H1 (cell line): ENCODE measurements around the gene TGIF1. TPM values are rescaled to one million over a fixed set of nuclear protein-coding genes. Genes with fewer than 3 reads are reported as not detected.

Experiments
- CTCF ChIA-PET: fragments of 300-600 bp; sonication (Branson Sonifier 250); formaldehyde crosslinking; loops from one replicate; lab custom pipeline; 2021; ENCODE audit not compliant: partially characterized antibody; lab: Charles Lee
- POLR2A ChIA-PET: fragments of 300-600 bp; sonication (Branson Sonifier 250); formaldehyde crosslinking; loops from one replicate; lab custom pipeline; 2021; ENCODE audit warnings: inconsistent platforms; ENCODE audit not compliant: partially characterized antibody; lab: Charles Lee
- DNase-seq, 2 experiments: peaks; one replicate each; pipeline versions ENCODE4 v3.0.0 to v3.0.0-alpha.2; 2010 to 2022; ENCODE audit warnings: low spot score in 2 of 2, low read depth in 1 of 2, mixed read lengths in 1 of 2
- FAIRE-seq: peaks from 2 replicates; lab custom pipeline; 2011; peaks lifted over from hg19 to GRCh38; lab: Jason Lieb, UNC
- H2AFZ ChIP-seq: 2 replicates; pipeline ENCODE4 v1.8.1; 2012; ENCODE audit warnings: low read length, inconsistent platforms
- H2AK5ac ChIP-seq: 2 replicates; pipeline ENCODE4 v1.6.1; 2013; ENCODE audit warnings: low read depth, low read length
- H2BK120ac ChIP-seq: replicated peaks from 2 replicates; pipeline ENCODE3; 2013; ENCODE audit warnings: low read depth, low read length, inconsistent platforms
- H2BK12ac ChIP-seq: 2 replicates; pipeline ENCODE4 v1.6.1; 2013; ENCODE audit warnings: low read depth, low read length
- H2BK15ac ChIP-seq: 2 replicates; pipeline ENCODE4 v1.6.1; 2013; ENCODE audit warnings: low read length
- H2BK20ac ChIP-seq: 2 replicates; pipeline ENCODE4 v1.6.1; 2013; ENCODE audit warnings: low read length
- H2BK5ac ChIP-seq: 2 replicates; pipeline ENCODE4 v1.6.1; 2013; ENCODE audit warnings: low read depth, low read length
- H3K14ac ChIP-seq: 2 replicates; pipeline ENCODE4 v1.6.1; 2013; ENCODE audit warnings: inconsistent platforms; ENCODE audit not compliant: insufficient read length
- H3K18ac ChIP-seq: 2 replicates; pipeline ENCODE4 v1.6.1; 2013; ENCODE audit warnings: low read length; ENCODE audit errors: extremely low read depth
- H3K23ac ChIP-seq: 2 replicates; pipeline ENCODE4 v1.6.1; 2013; ENCODE audit warnings: inconsistent platforms; ENCODE audit not compliant: insufficient read length
- H3K23me2 ChIP-seq: 2 replicates; pipeline ENCODE4 v1.6.1; 2013; ENCODE audit warnings: low read depth, low read length
- H3K27ac ChIP-seq: 2 replicates; pipeline ENCODE4 v1.6.1; 2011; ENCODE audit warnings: low read depth, low read length, inconsistent platforms
- H3K27me3 ChIP-seq, 4 experiments: replicated peaks in 1 of 4; 1 replicate in 1 of 4; 2 replicates in 3 of 4; pipeline versions ENCODE4 v1.6.1 to v1.8.1; 2011 to 2013; ENCODE audit warnings: low read length in 3 of 4, mild to moderate bottlenecking in 3 of 4, inconsistent platforms in 2 of 4, mixed read lengths in 2 of 4, moderate library complexity in 1 of 4; ENCODE audit not compliant: control insufficient read depth in 3 of 4, insufficient read depth in 3 of 4; ENCODE audit errors: extremely low read depth in 1 of 4
- H3K36me3 ChIP-seq, 4 experiments: 2 replicates each; pipeline versions ENCODE4 v1.6.1 to v1.8.1; 2011 to 2013; ENCODE audit warnings: mild to moderate bottlenecking in 4 of 4, low read length in 3 of 4, moderate library complexity in 2 of 4, control low read depth in 1 of 4, inconsistent platforms in 1 of 4; ENCODE audit not compliant: insufficient read depth in 4 of 4, control insufficient read depth in 2 of 4
- H3K4ac ChIP-seq: replicated peaks from 2 replicates; pipeline ENCODE3; 2013; ENCODE audit warnings: low read length, low read depth, mixed read lengths, inconsistent platforms; ENCODE audit not compliant: insufficient read length
- H3K4me1 ChIP-seq, 4 experiments: replicated peaks in 1 of 4; 1 replicate in 1 of 4; 2 replicates in 3 of 4; pipeline versions ENCODE4 v1.6.1 to v1.8.1; 2011 to 2013; ENCODE audit warnings: low read length in 3 of 4, inconsistent platforms in 2 of 4, mixed read lengths in 1 of 4; ENCODE audit not compliant: insufficient read depth in 4 of 4, control insufficient read depth in 3 of 4
- H3K4me2 ChIP-seq, 2 experiments: 2 replicates each; pipeline versions ENCODE4 v1.6.1 to v1.8.1; 2011 to 2013; ENCODE audit warnings: low read depth in 2 of 2, low read length in 2 of 2, control low read depth in 1 of 2, inconsistent platforms in 1 of 2, mild to moderate bottlenecking in 1 of 2; ENCODE audit not compliant: insufficient read depth in 1 of 2
- H3K4me3 ChIP-seq, 4 experiments: fragments of 200-600, 300-600 bp in 1 of 4; sonication (generic), shearing (Covaris generic), sonication (Bioruptor Twin) in 1 of 4; 2 replicates each; pipeline versions ENCODE4 v1.5.1 to v1.8.1; 2011 to 2016; ENCODE audit warnings: low read length in 4 of 4, low read depth in 3 of 4, control low read depth in 2 of 4, inconsistent platforms in 2 of 4, mild to moderate bottlenecking in 2 of 4, mixed read lengths in 1 of 4, moderate library complexity in 1 of 4; ENCODE audit not compliant: insufficient read depth in 2 of 4; ENCODE audit errors: extremely low read depth in 1 of 4
- H3K56ac ChIP-seq: replicated peaks from 2 replicates; pipeline ENCODE3; 2013; ENCODE audit warnings: low read depth, mild to moderate bottlenecking, mixed read lengths, low read length, inconsistent platforms; ENCODE audit not compliant: insufficient read length
- H3K79me1 ChIP-seq: 2 replicates; pipeline ENCODE4 v1.6.1; 2013; ENCODE audit warnings: low read depth, low read length, control low read depth
- H3K79me2 ChIP-seq, 2 experiments: 2 replicates each; pipeline versions ENCODE4 v1.6.1 to v1.8.1; 2012 to 2013; ENCODE audit warnings: low read length in 2 of 2, mild to moderate bottlenecking in 2 of 2, inconsistent platforms in 1 of 2; ENCODE audit not compliant: insufficient read depth in 2 of 2, control insufficient read depth in 1 of 2
- H3K9ac ChIP-seq, 4 experiments: replicated peaks in 1 of 4; 1 replicate in 1 of 4; 2 replicates in 3 of 4; pipeline versions ENCODE4 v1.6.1 to v1.8.1; 2011 to 2013; ENCODE audit warnings: low read depth in 3 of 4, low read length in 3 of 4, control low read depth in 2 of 4, mild to moderate bottlenecking in 2 of 4, moderate library complexity in 2 of 4, inconsistent platforms in 1 of 4; ENCODE audit errors: extremely low read depth in 1 of 4
- H3K9me3 ChIP-seq, 2 experiments: 2 replicates each; pipeline versions ENCODE4 v1.6.1 to v1.8.1; 2012 to 2013; ENCODE audit warnings: mild to moderate bottlenecking in 2 of 2, moderate library complexity in 2 of 2, control low read depth in 1 of 2, inconsistent platforms in 1 of 2, low read depth in 1 of 2, low read length in 1 of 2, mixed read lengths in 1 of 2; ENCODE audit not compliant: insufficient read depth in 2 of 2
- H4K20me1 ChIP-seq, 2 experiments: replicated peaks in 1 of 2; 2 replicates each; pipeline versions ENCODE3 to v1.8.1; 2011 to 2013; ENCODE audit warnings: inconsistent platforms in 2 of 2, low read length in 2 of 2, mild to moderate bottlenecking in 1 of 2; ENCODE audit not compliant: insufficient read depth in 2 of 2, control insufficient read depth in 1 of 2
- H4K5ac ChIP-seq: 2 replicates; pipeline ENCODE4 v1.6.1; 2013; ENCODE audit warnings: low read length, low read depth, mixed read lengths, inconsistent platforms; ENCODE audit not compliant: insufficient read length
- H4K8ac ChIP-seq: 2 replicates; pipeline ENCODE4 v1.8.0; 2013; ENCODE audit warnings: mild to moderate bottlenecking, moderate library complexity, low read length, inconsistent platforms; ENCODE audit not compliant: insufficient read depth; ENCODE audit errors: extremely low read depth
- H4K91ac ChIP-seq: replicated peaks from 2 replicates; pipeline ENCODE3; 2013; ENCODE audit warnings: low read length, mixed read lengths, inconsistent platforms; ENCODE audit not compliant: insufficient read length
- JUN ChIP-seq: IDR thresholded peaks from 2 replicates; pipeline ENCODE4 v1.6.1; 2011; ENCODE audit warnings: low read depth, mild to moderate bottlenecking, improper control_type of control experiment, low read length
- MAX ChIP-seq: IDR thresholded peaks from 2 replicates; pipeline ENCODE4 v1.6.1; 2012; ENCODE audit warnings: inconsistent platforms
- PHF8 ChIP-seq: fragments of 200-600 bp; sonication (generic); conservative IDR thresholded peaks from 2 replicates; pipeline ENCODE4 v1.7.1; 2012; ENCODE audit warnings: low read depth, mild to moderate bottlenecking, inconsistent platforms, low read length, moderate library complexity
- POLR2AphosphoS5 ChIP-seq: IDR thresholded peaks from 2 replicates; pipeline ENCODE4 v1.6.1; 2011; ENCODE audit warnings: low read depth, low read length
- SAP30 ChIP-seq: fragments of 300-600 bp; sonication (generic); IDR thresholded peaks from 2 replicates; pipeline ENCODE4 v1.7.1; 2012; ENCODE audit warnings: low read length, moderate library complexity, mild to moderate bottlenecking, inconsistent platforms; ENCODE audit not compliant: insufficient read depth, insufficient replicate concordance
- TBP ChIP-seq: IDR thresholded peaks from 2 replicates; pipeline ENCODE4 v1.6.1; 2011; ENCODE audit warnings: low read depth, low read length, improper control_type of control experiment
- WGBS, 2 experiments: shearing (Covaris generic) in 1 of 2; methylation state at CpG; one replicate each; pipeline versions ENCODE4 v1.1.6 to v1.1.7; 2013 to 2015; ENCODE audit warnings: low lambda C conversion rate in 2 of 2, mixed read lengths in 2 of 2, inconsistent platforms in 1 of 2, low coverage in 1 of 2, missing lambda C conversion rate in 1 of 2; ENCODE audit not compliant: insufficient replicate concordance in 2 of 2, insufficient coverage in 1 of 2, insufficient read length in 1 of 2; ENCODE audit errors: extremely low coverage in 1 of 2, missing lambda C conversion rate in 1 of 2; 5-methylcytosine and 5-hydroxymethylcytosine counted together
- long read RNA-seq, 2 experiments: library from RNA in 1 of 2; library from capped mRNA in 1 of 2; stranded (forward); transcript quantifications; one replicate each; pipeline ENCODE4 v2.0.0, GENCODE V29; 2021; ENCODE audit warnings: inconsistent platforms in 1 of 2
- polyA minus RNA-seq, 3 experiments: library from RNA; depleted of rRNA, polyadenylated mRNA; stranded (reverse); fragments of >200 nt; gene quantifications; 1 replicate in 2 of 3; 2 replicates in 1 of 3; pipeline ENCODE4 v1.2.3, GENCODE V29; 2011
- polyA plus RNA-seq, 7 experiments: library from polyadenylated mRNA; depleted of rRNA in 3 of 7; stranded (reverse) in 5 of 7; unstranded in 2 of 7; fragments of >200 nt in 5 of 7; fragments of 200-250 nt in 2 of 7; gene quantifications; 1 replicate in 5 of 7; 2 replicates in 1 of 7; 4 replicates in 1 of 7; pipeline versions ENCODE4 v1.2.1 to v1.2.3, GENCODE V29; 2011 to 2013; ENCODE audit warnings: missing spikeins in 2 of 7, mixed read lengths in 2 of 7
- total RNA-seq: library from RNA; stranded (reverse); fragmentation: NEBNext Ultra II Directional; extraction: Animal tissue kit (Norgen Biotek cat#: 25700); gene quantifications from 2 replicates; pipeline ENCODE4 v1.2.1, GENCODE V29; 2021

TGIF1 gene
- total RNA-seq (259 and 262 TPM in 2 replicates), polyA plus RNA-seq (2011; rRNA removed) (256 and 288 TPM in 2 replicates), polyA minus RNA-seq (2011; rRNA and poly(A)+ RNA removed) (288 and 445 TPM in 2 replicates)
- 274 TPM for polyA plus RNA-seq (2011; cell fraction: cytosol; rRNA removed)
- 280 TPM for polyA plus RNA-seq (2011; cell fraction: nucleus; rRNA removed)
- 212 to 243 TPM (median 229 TPM) in 4 replicates for polyA plus RNA-seq (2012, experiment 1 of 2)
- 150 TPM for polyA plus RNA-seq (2012, experiment 2 of 2)
- 190 TPM for polyA plus RNA-seq (2013, experiment 1 of 2)
- polyA plus RNA-seq (2013, experiment 2 of 2) = 187 TPM
- polyA minus RNA-seq (2011; cell fraction: cytosol; rRNA and poly(A)+ RNA removed) = 110 TPM
- polyA minus RNA-seq (2011; cell fraction: nucleus; rRNA and poly(A)+ RNA removed) = 155 TPM
- long read RNA-seq, experiment 1, transcript TGIF1-202 (3 exons, 2,076 nt) = major isoform, 66 of 121 reads
- long read RNA-seq, experiment 1, transcript TGIF1-208 (2 exons, 2,214 nt) = minor isoform, 13 of 121 reads
- long read RNA-seq, experiment 1, transcript TGIF1-201 (3 exons, 1,980 nt) = minor isoform, 7 of 121 reads
- long read RNA-seq, experiment 1, partial matches to known transcripts = 25 of 121 reads
- long read RNA-seq, experiment 1, other reads (novel, unspliced or antisense) = 3 of 121 reads
- long read RNA-seq, experiment 2, transcript TGIF1-223 (3 exons, 3,030 nt) = minor isoform, 5 of 119 reads
- long read RNA-seq, experiment 2, transcript TGIF1-219 (3 exons, 990 nt) = minor isoform, 11 of 119 reads
- long read RNA-seq, experiment 2, transcript TGIF1-202 (3 exons, 2,076 nt) = major isoform, 89 of 119 reads
- long read RNA-seq, experiment 2, partial matches to known transcripts = 2 of 119 reads
- long read RNA-seq, experiment 2, other reads (novel, unspliced or antisense) = 7 of 119 reads

GRCh38 chr18:3450012-3450798 lies at the start of gene TGIF1:
Gene TGIF1 (plus strand): TSS chr18:3450172. CDS start chr18:3450490, 318 bp downstream.
- H3K9ac ChIP-seq = peak within 1 kb of the TSS; percentile 77 to 87 (median 84)
- peak; percentile 65; the same call in 1 of the 2 replicates for TF ChIP-seq TBP
- peak; percentile 49 for TF ChIP-seq PHF8
- TF ChIP-seq MAX = peak; percentile 40
- peak; percentile 92 for TF ChIP-seq SAP30
- peak; percentile 58; the same call in 1 of the 2 replicates for TF ChIP-seq POLR2AphosphoS5
- TF ChIP-seq JUN = no peak

More at GRCh38 chr18:3450012-3450798, at the start of gene TGIF1:
- Histone ChIP-seq H3K4me1 (peaks cover 5 to 14% (median 7%) of the 10 kb centered on the region in 4 experiments; a peak in 6 of 7 replicates), H3K9me3 (no peaks in the 10 kb centered on the region), H2AFZ (no peak within 1 kb of the TSS), H4K5ac (peak within 1 kb of the TSS; percentile 78), H3K79me1 (no peaks in the 10 kb centered on the region), H3K36me3 (peaks cover 0 to 16% (median 2%) of the 10 kb centered on the region in 4 experiments; a peak in 2 of 8 replicates), H2AK5ac (no peak within 1 kb of the TSS), H4K20me1 (peaks cover 2 to 4% of the 10 kb centered on the region in 2 experiments), H2BK20ac (no peak within 1 kb of the TSS), H3K27ac (peak within 1 kb of the TSS; percentile 72; the same call in 1 of the 2 replicates), H3K27me3 (no peaks in the 10 kb centered on the region), H3K79me2 (peaks cover 33 to 66% of the 10 kb centered on the region in 2 experiments), H3K23ac (no peak within 1 kb of the TSS), H3K23me2 (peaks cover 21% of the 10 kb centered on the region), H3K4me3 (peak within 1 kb of the TSS; percentile 96 to 99 (median 98)), H3K18ac (peak within 1 kb of the TSS; percentile 96), H2BK120ac (no peak within 1 kb of the TSS), H3K4me2 (peak within 1 kb of the TSS; percentile 95), H3K4ac (peak within 1 kb of the TSS; percentile 44), H2BK15ac (no peak within 1 kb of the TSS), H2BK12ac (no peak within 1 kb of the TSS; the same call in 1 of the 2 replicates), H4K91ac (peak within 1 kb of the TSS; percentile 29), H2BK5ac (peak within 1 kb of the TSS; percentile 91), H3K14ac (peak within 1 kb of the TSS; percentile 21), H4K8ac (peak within 1 kb of the TSS; percentile 84), H3K56ac (peak within 1 kb of the TSS; percentile 83)
- ChIA-PET POLR2A (interaction anchor here (1.0 to 6.2 kb wide), 7 partner anchors 12 to 215 kb away, joined by 3 to 68 read pairs (median 15); no protein-coding TSS in a partner anchor), CTCF (interaction anchor here (0.7 kb wide), 1 partner anchor 152 kb away, joined by 3 read pairs; no protein-coding TSS in a partner anchor)
- FAIRE-seq = no peak
- 2% methylated on average over 45 of the region's 71 CpGs; no CpG with 5 or more reads in 1 of the 2 experiments for WGBS, 2 experiments
- DNase-seq = peak in 1 of 2 experiments; percentile 82
